Central memory CD4-positive, alpha-beta T cell (primary cell): Measurements from ENCODE around the gene RNF38.
"Not testable (repeated sequence)": the region's sequence is repeated elsewhere in the genome, so short reads cannot be mapped to it uniquely, and the experiment has no call there.

Source experiments
- DNase-seq: peaks from one replicate; pipeline ENCODE4 v3.0.0; 2022
- total RNA-seq, 3 experiments: gene quantifications; one replicate each; lab custom pipeline; 2026; lab: John Stamatoyannopoulos, UW

Gene RNF38
- 40.9 to 99.7 (median 93.9) reads per million in 3 experiments for total RNA-seq

GRCh38 chr9:36399980-36400331, at the start of gene RNF38:
RNF38 (minus strand) TSS chr9:36400269; CDS start chr9:36400108, 161 bp downstream.
- DNase-seq = peak; percentile 68

- not testable (repeated sequence) for DNase-seq
Measured at GRCh38 chr9:36448555-36448954, 48.5 kb upstream of the RNF38 start.

- no peak for DNase-seq
Measured at GRCh38 chr9:36448017-36448416, 47.9 kb upstream of the RNF38 start.

GRCh38 chr9:36446678-36447077, 46.6 kb upstream of the RNF38 start:
- DNase-seq = not testable (repeated sequence)

GRCh38 chr9:36445800-36446361, 45.8 kb upstream of the RNF38 start:
- DNase-seq = no peak

- no peak for DNase-seq
Measured at GRCh38 chr9:36444203-36444602, 44.1 kb upstream of the RNF38 start.

- no peak for DNase-seq
Measured at GRCh38 chr9:36443581-36443980, 43.5 kb upstream of the RNF38 start.

GRCh38 chr9:36442710-36443109, 42.6 kb upstream of the RNF38 start:
- no peak for DNase-seq

- no peak for DNase-seq
Measured at GRCh38 chr9:36441966-36442365, 41.9 kb upstream of the RNF38 start.

GRCh38 chr9:36438536-36439236, 38.6 kb upstream of the RNF38 start:
- no peak for DNase-seq

- no peak for DNase-seq
Measured at GRCh38 chr9:36437790-36438189, 37.7 kb upstream of the RNF38 start.

- no peak for DNase-seq
Measured at GRCh38 chr9:36436909-36437308, 36.8 kb upstream of the RNF38 start.

GRCh38 chr9:36433386-36433785, 33.3 kb upstream of the RNF38 start:
- no peak for DNase-seq

- no peak for DNase-seq
Measured at GRCh38 chr9:36431078-36431477, 31.0 kb upstream of the RNF38 start.

GRCh38 chr9:36426945-36427344, 26.9 kb upstream of the RNF38 start:
- no peak for DNase-seq

GRCh38 chr9:36426348-36426747, 26.3 kb upstream of the RNF38 start:
- no peak for DNase-seq

- DNase-seq = no peak
Measured at GRCh38 chr9:36424289-36425055, 24.4 kb upstream of the RNF38 start.

GRCh38 chr9:36423206-36423605, 23.1 kb upstream of the RNF38 start:
- no peak for DNase-seq

- no peak for DNase-seq
Measured at GRCh38 chr9:36416890-36417289, 16.8 kb upstream of the RNF38 start.

GRCh38 chr9:36415822-36416525, 15.9 kb upstream of the RNF38 start:
- DNase-seq = no peak

- not testable (repeated sequence) for DNase-seq
Measured at GRCh38 chr9:36411410-36411809, 11.3 kb upstream of the RNF38 start.

- not testable (repeated sequence) for DNase-seq
Measured at GRCh38 chr9:36409076-36409475, 9.0 kb upstream of the RNF38 start.

- peak; percentile 63 for DNase-seq
Measured at GRCh38 chr9:36407122-36407723, 7.2 kb upstream of the RNF38 start.
